CD4-positive, alpha-beta T cell treated with Interleukin-12 subunit alpha and Interleukin-12 subunit beta, for 1 hour (primary cell): ENCODE measurements around the gene GALNT10.
A peak's percentile ranks its signal among the peaks of the same experiment; 100 is the strongest.
"Not testable (repeated sequence)": the region's sequence is repeated elsewhere in the genome, so short reads cannot be mapped to it uniquely, and the experiment has no call there.

ENCODE experiments used
- DNase-seq: peaks from one replicate; pipeline ENCODE4 v3.0.0-alpha.2; 2020

The GALNT10 gene

DNA sequence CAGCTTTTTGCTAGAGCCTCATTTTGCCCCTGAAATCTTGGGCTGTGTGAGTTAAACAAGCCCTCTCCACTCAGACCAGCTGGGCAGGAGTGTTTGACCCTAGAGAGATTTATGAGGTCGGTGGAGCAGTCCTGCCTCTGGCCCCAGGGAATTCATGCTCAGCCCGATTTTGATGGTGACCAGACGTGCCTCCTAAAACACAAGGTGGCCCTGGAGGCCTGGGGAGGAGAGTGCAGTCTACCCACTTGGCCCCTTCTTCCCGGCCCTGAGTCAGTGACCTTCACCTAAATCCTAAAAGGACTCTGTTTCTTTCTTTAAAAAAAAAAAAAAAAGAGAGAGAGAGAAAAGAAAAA, 168.7 kb downstream of the GALNT10 start:
- DNase-seq = no peak

DNA sequence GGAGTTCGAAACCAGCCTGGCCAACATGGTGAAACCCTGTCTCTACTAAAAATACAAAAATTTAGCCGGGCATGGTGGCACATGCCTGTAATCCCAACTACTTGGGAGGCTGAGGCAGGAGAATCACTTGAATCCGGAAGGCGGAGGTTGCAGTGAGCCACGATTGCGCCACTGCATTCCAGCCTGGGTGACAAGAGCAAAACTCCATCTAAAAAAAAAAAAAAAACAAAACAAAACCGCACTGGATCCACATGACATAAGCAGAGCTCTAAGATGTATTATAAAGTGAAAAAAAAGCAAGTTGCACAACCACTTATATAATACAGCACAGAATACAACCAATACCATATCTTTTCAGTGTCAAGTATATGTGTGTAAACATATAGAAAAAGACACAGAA, 169.7 kb downstream of the GALNT10 start:
- not testable (repeated sequence) for DNase-seq

DNA sequence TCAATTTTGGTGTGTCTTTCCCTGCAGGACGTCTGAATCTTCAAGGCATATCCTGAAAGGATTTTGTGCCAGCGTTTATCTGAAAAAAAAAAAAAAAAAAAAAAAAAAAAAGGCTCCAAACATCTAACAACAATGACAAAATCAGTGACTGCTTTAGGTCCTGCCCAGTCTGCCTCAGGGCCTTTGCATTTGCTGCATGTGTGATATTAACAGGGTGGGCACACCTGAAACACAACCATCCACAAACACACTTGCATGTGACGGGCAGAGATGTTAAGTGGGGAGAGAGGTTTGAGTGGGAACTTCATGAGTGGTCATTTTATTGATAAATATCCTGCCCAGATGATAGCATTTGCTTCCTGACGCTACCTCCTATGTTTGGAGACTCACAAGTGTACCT, 172.9 kb downstream of the GALNT10 start:
- no peak for DNase-seq

DNA sequence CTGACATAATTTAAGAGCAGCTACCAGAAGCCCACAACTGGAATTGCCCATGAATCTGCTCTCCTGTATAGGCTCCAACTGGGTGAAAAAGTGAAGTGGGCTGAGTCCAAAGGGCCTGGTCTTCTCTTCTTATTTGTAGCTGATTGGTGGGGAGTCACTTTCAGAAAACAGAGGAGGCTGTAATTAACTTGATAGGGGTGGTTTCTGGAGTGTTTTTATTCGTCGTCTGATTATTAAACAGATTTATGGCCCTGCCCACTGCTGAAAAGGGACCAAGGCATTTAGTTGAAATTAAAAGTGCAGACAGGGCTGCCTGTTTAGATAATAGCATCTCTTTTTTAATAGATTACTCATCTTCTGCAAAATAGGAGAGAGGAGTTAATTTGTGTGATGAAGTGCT, 174.2 kb downstream of the GALNT10 start:
- no peak for DNase-seq

DNA sequence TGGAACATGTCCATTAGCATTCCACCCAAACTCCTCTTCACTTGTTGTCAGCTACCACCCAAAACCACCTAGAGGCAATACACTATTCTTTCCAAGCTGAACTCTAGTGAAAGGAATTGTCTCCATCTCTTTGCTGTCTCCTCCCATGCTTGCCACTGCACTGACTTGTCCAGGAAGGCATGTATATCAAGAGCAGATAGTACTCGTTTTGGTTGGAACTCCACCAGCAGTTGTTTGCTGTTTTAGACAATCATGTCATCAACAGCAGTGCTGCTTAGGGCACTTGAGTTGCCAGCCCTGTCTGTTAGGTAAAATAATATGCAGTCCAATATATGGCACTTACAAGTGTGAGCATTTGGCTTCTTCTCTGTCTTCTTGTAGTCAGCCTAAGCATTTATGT, 175.3 kb downstream of the GALNT10 start:
- DNase-seq = no peak

DNA sequence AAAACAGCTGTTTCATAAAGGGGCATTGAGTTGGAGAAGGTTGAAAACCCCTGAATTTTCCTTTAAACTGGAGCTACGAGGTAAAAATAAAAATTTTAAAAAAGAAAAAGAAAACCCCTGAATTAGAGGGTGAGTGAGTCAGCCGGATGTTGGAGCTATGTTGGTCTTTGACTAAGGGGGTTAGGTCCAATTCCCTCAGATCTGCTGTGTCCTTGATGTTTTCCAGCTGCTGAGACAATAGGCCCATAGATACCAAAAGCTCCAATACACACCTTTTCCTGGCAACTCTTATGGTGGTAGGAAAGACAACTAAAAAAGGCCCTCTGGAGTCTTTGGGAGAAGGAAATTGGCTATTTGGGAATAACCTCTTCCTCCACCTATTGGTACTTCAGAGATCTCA, 175.8 kb downstream of the GALNT10 start:
- DNase-seq = no peak

DNA sequence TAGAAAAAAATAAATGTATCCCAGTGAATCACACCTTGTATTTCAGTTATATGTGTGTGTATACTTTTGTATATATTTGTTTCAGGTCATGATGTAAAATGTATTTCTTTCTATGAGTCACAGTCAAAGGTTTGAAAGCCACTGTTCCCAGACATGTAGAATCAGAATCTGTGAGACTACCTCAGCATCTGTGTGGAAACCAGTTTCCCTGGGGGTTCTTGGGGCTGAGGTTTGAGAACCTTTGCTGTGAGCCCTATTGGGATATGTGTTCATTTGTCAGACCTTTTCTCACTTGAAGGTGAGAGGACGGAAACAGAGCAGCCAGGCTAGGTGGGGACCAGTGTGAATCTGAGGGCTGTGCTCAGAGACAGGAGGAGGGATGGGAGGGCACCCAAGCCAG, 176.6 kb downstream of the GALNT10 start:
- no peak for DNase-seq

DNA sequence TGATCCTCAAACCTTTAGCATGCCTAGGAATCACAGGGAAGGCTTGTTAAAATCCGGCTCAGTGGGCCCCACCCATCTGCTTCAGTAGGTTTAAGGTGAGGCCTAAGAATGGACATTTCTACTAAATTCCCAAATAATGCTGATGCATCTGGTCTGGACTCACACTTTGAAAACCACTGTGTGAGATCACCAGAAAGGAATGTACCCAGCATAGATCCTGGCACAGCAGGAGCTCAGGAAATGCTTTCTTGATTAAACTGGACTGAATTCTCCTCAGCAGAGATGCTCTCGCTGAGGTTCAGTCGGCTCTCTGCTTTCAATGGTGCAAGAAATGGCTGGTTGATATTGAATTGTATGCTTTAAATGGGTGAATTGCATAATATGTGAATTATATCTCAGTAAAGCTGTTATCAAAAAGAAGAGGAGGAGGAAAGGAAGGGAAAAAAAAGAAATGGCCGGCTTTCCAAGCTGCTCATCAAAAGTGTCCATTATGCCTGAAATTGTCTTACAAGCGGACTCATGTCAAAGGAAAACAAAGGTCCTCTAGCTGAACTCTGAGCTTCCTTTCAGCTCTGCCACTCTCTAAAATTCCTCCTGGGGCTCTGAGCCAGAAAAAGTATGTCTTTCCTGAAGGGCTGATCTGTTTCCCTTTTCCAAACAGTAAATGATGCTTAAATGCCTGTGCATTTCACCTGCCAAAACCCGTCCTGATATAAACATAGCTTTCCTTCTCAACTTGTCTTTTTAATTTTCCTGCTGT, 177.7 kb downstream of the GALNT10 start:
- no peak for DNase-seq

DNA sequence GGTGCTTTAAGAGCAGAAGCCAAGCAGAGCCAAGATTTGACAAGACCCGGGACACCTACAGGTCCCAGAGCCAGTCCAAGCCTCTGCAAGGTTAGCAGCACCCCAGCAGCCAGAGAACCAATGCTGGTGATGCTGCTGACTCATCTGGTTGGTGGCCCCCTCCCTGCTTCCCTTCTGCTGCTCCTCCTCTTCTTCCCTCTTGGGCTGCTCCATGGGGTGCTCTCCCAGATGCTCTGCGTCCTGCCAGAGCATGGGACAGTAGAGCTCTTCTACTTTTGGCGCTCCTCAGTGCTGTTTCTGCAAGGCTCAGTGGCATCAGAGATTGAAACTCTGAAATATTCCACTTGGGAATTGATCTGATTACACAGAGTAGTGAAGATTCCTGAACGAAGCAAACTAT, 179.1 kb downstream of the GALNT10 start:
- DNase-seq = no peak

DNA sequence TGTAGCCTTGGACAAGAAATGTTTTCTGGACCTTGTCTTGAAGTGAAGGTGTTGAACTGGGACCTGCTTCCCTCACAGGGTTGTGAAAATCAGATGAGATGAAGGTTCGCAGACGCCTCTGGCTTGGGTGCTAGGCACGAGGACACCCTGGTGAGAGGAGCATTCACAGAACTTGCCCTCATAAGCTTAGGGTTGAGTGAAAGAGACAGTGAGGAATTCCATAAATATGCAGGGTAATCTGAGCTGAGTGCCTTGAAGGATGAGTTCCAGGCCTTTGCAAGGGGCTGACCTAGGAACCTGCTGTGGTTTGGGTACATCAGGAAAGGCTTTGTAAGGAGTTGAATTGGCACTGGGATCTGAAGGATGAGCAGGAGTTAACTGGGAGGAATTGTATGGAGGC, 179.6 kb downstream of the GALNT10 start:
- no peak for DNase-seq

DNA sequence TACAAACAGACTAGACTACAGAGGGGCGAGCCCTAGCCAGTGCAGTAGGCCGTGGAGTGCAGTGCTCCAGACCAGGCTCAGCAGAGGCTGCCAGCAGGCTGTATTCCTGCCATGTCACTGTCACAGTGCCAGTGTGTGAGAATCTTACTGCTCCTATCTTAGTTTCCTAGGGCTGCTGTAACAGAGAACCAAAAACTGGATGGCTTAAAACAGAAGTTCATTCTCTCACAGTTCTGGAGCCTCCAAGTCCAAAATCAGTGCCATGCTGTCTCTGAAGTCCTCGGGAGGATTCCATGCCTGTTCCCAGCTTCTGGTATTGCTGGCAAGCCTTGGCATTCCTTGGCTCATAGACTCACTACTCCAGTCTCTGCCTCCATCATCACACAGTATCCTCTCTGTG, 180.3 kb downstream of the GALNT10 start:
- no peak for DNase-seq

DNA sequence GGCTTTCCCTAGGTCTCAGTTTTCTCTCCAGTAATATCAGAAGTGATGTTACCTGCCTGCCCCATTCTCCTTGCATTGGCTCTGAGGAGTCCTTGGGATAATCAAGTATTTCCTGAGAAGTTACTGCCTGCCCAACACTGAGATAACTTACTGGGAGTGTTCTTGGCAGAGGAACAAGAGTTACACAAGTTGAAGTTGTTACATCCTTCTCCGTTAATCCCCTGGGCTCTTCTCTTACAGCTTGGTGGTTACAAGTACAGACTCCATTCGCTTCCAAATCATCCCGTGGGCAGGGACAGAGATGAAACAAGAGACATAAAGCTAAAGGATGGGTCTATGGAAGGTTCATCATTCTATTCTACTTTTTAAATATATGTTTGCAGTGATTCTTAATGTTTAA, 181.2 kb downstream of the GALNT10 start:
- no peak for DNase-seq

DNA sequence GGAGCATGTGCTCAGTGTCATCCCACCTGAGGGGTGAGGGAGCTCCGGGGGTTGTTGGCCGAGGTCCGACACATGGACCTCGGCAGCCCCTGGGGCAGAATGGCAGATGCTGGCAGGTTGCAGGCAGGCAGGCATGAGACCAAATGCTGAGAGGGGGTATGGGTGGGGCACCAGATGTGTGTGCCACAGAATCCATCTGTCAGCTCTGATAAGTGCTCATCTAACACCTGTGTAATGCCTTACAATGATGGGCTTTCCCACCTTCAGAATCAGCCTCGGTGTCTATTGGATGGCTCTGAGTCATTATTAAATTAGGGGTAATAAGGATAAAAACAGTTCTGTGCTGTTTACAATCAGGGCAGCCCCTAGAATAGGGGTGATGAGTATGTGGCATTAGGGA, 182.1 kb downstream of the GALNT10 start:
- no peak for DNase-seq

DNA sequence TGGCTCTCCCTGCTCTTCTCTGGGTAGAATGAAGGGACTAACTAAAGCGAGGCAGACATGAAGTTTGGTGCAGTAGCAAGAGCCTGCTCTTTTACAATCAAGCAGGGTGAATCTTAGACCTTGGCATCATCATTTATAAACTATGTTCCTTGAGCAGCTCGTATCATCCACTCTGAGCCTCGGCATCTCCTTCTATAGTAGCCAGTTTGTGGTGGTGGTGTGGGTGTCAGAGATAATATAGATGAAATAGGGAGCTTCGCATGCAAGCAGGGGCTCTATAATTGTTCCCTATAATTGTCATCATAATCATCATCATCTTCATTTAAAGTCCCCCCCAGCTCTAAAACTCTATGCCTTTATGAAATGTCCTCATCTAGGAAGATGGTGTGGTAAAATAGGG, 182.8 kb downstream of the GALNT10 start:
- no peak for DNase-seq

DNA sequence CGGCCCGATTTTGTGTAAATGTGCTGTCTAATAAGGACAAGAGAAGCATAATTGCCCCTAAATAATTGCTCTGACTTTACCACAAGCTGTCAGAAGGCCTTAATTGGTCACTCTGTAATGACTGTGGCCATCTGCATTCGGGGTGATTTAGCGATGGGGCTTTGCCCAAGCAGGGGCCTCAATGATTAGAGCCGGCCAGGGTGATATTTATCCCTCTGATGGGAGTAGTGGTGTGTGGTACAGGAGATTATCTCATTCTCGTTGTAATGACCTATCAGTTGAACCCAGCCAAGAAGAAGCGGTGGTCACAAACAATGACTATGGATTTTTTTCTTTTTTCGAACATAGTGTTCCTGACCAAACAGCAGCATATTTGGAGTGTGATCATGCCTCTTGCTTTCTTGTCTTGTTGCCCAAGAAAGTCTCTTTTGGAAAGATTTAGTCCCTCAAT, 183.2 kb downstream of the GALNT10 start:
- DNase-seq = no peak

DNA sequence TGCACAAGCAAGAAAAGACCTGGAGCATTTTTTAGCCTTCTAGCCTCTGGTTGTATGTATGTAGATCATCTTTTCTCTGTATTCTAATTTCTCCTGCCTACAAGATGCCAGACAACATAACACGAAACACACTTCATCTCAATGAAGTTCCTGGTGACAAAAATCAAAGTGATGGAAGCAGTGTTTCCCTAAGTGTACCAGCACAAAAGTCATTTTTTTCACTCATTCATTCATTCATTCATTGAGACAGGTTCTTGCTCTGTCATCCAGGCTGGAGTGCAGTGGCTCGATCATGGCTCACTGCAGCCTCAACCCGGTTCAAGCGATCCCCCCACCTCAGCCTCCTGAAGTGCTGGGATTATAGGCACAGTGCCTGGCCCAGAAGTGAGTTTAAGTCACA, 183.7 kb downstream of the GALNT10 start:
- no peak for DNase-seq

DNA sequence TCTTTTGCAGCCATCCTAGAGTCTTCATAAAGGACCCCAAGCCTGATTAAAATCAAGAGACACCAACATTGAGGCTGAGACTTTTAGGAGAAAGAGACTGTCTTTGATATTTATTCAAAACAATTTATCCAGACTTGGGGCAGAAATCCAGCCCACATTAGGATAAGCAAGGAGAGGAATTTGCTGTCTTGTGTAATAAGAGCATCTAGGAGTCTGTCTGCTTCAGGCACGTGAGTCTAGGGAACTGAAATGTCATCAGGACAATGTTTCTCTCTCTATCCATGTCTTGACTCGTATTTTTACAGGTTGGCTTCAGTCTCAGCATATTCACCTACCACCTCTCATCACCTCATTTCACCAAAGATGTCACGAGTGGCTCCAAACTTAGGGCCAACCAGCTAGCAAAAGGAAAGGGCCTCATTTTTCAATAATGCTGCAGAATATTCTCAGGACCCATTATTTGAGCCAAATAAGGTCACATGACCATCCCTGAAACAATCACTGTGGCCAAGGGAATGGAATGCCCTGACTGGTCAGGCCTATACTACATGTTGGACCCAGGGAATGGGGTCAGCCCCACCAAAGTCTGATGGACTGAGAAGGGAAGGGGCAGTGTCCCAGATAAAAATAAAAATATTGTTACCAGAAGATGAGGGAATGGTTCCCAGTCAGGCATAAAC, 184.9 kb downstream of the GALNT10 start:
- no peak for DNase-seq

DNA sequence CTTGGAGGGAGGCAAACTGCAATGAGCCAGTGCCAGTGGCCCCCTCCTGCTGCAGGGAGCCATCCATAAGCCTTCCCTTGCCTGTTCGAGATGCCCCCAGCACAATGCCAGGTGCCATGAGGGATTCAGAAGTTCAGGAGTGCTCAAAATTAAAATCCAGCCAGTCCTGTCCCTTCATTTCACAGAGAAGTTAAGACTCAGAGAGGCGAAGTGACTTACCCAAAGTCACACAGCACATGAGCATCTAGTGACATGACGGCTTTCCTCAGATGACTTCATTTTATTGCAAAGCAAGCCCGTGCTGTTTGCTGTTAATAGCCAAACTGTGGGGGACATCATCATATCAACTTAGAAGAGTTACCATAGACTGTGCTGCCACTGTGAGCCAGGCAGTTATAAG, 185.9 kb downstream of the GALNT10 start:
- DNase-seq = no peak

DNA sequence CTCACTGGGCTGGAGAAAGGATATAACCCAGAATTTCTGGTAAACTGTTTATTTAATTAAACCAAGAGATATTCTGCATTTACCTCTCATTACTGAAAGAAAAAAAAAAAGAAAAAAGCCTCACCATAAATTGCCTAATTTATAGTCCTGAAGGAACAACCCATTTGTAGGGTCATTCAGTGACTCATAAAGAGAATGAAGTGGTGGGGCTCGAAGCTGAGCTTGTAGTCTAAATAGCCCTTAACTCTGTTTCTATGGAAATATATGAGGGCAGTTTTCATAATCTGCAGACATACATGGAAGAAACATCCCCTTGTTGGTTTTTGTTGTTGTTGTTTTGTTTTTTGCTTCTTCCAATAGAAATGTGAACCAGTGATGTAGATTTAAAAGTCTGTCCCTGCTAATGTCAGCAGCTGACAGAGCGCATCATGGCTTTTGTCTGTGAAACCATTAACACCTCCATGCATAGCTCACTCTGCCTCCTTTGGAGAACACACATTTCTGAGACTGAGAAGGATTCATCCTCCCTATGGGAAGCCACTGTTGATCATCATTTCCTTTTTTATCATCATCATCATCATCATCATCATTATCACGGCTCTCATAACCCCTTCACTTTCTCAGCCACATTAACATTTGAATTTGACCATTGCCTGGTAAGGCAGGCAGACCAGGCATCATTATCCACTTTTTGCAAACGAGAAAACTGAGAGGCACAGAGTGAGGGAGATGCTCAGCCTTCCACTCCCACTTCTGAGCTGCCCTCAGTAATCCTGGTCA, 187.4 kb downstream of the GALNT10 start:
- DNase-seq = no peak

DNA sequence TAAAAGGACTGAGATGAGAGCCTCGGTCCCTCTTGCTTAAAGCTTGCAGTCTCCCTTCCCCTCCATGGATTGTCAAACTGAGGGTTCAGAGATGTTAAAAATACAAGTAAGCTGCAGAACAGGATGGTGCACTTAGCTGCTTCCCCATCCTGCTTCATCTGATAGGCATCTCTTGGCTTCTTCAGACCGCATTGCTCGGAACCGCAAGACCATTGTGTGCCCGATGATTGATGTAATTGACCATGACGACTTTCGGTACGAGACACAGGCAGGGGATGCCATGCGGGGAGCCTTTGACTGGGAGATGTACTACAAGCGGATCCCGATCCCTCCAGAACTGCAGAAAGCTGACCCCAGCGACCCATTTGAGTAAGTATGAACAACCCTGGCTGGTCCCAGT, 189.7 kb downstream of the GALNT10 start:
- no peak for DNase-seq

DNA sequence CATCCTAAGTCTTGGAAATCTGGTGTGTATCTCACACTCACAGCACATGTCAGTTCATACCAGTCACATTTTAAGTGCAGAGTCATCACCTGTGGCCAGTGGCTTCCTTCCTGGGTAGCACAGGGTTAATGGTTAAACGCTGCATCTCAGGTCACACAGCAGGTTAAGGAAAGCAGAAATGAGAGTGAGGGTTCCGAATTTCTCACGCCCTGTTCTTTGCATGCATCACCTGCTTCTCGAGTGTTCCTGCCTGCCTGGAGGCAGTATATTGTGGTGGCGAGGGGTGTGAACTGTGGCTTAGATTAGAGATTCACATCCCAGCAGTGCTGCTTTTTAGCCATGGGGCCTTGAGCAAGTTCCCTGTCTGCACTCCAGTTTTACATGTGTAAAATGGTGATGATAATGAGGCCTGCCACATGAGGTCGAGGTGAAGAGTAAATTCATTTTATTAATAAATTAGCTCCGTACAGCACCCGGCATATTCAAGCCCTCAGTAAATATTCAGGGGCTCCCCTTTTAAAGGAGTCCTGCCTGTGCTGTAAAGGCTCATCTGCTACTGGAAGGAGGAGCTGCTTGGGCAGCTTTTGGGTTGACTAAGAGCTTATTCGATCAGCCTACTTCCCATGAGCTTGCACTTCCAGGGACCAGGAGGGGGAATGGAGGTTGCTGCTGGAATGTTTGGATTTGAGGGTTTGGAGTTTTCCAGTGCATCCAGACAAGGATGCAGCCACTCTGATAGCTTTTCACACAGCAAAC, 194.1 kb downstream of the GALNT10 start:
- DNase-seq = peak; percentile 41

DNA sequence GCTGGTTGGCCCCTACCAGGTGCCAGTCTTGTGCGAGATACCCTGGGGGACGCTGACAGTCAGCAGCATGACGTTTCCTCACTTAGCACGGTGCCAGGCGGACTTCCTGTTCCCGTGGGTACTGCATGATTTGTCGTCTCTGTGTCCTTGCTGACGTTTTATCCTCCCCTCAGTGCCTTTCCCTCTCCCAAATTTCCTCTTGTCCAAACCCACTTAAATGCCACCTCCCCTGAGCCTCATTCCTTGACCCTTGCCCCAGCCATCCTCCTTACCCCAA, 194.6 kb downstream of the GALNT10 start:
- peak; percentile 36 for DNase-seq

DNA sequence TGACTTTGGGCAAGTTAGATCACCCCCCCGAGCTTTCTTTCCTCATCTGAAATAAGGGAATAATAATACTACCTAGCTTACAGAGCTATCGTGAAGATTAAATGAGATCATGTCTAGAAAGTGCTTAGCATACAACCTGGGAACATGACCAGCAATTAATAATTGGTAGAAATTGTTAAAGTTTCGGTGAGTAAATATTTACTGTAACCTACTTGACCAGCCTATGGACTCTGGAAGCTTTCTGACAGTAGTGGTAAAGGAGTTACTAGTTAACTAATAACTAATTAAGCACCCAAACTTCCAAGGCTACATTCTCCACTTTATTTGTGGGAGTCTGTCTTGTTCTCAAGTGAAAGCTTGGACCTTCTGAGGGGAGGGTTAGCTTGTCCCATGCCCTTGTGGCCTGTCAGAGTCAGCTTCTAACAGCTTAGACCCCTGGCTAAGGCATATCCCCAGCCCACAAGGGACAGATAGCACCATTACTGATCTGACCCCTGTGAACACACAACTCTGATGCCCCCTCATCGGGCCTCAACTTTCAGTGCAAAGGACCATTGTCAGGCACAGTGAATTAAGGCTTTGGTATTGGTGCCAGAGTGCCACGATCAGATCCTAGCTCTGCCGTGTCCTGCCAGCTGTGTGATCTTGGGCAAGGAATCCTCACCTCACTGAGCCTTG, 196.6 kb downstream of the GALNT10 start:
- no peak for DNase-seq
